Left lung (tissue), 10 donors: ENCODE results near the gene DDX6. TPM values are rescaled to one million over a fixed set of nuclear protein-coding genes. Genes with fewer than 3 reads are reported as not detected.
"Not testable (repeated sequence)": the region's sequence is repeated elsewhere in the genome, so short reads cannot be mapped to it uniquely, and the experiment has no call there.

ENCODE experiments used
- ATAC-seq: fragments of 200-7000 bp; cut with Tn5 transposase; one replicate; pipeline ENCODE4 v1.9.1; 2020; ENCODE audit warnings: moderate library complexity
- DNase-seq, 4 donors: peaks; one replicate each; pipeline ENCODE4 v3.0.0-alpha.2; 2013 to 2020
- H3K27ac ChIP-seq, 2 donors: fragments of 200-600 bp; sonication (generic) in 1 of 2; one replicate each; pipeline versions ENCODE4 v1.5.0 to v1.8.0; 2020 to 2021
- H3K27me3 ChIP-seq, 2 donors: fragments of 200-600 bp; sonication (generic) in 1 of 2; one replicate each; pipeline versions ENCODE4 v1.5.0 to v1.8.0; 2020 to 2021
- H3K36me3 ChIP-seq, 2 donors: fragments of 200-600 bp; sonication (generic) in 1 of 2; one replicate each; pipeline versions ENCODE4 v1.5.0 to v1.8.0; 2020 to 2021
- H3K4me1 ChIP-seq, 2 donors: fragments of 200-600 bp; one replicate each; pipeline ENCODE4 v1.8.0; 2021
- H3K4me3 ChIP-seq, 2 donors: fragments of 200-600 bp; sonication (generic) in 1 of 2; one replicate each; pipeline versions ENCODE4 v1.5.0 to v1.8.0; 2020 to 2021; ENCODE audit warnings: mild to moderate bottlenecking in 1 of 2
- H3K9me3 ChIP-seq, 2 donors: fragments of 200-600 bp; sonication (generic) in 1 of 2; one replicate each; pipeline versions ENCODE4 v1.5.0 to v1.8.0; 2020 to 2021
- intact Hi-C, 2 donors: fragments of 100-400 bp; cut with DNase I; formaldehyde crosslinking; loops; one replicate each; pipeline versions ENCODE4 v1.11.2 to v1.14.2; 2022
- polyA plus RNA-seq, 6 donors: library from polyadenylated mRNA; unstranded; fragments of 120-200 nt; gene quantifications; one replicate each; pipeline ENCODE4 v1.2.1, GENCODE V29; 2013; ENCODE audit not compliant: insufficient read length in 6 of 6
- total RNA-seq, 2 donors: library from RNA; stranded (reverse); fragmentation: NEBNext Ultra II Directional; extraction: Animal tissue kit (Norgen Biotek cat#: 25700); gene quantifications; one replicate each; pipeline ENCODE4 v1.2.1, GENCODE V29; 2021
- TF ChIP-seq, protein P1 (sequence below), 2 donors: fragments of 200-600 bp; sonication (generic) in 1 of 2; IDR thresholded peaks; one replicate each; pipeline versions ENCODE4 v1.5.0 to v1.8.0; 2021; ENCODE audit warnings: antibody characterized with exemption in 2 of 2
- donor health status: DM: no; HTN: yes; CAD: no.
- donor health status: DM: no; HTN: no; CAD: no.

DDX6 gene
- total and polyA plus RNA-seq, 8 donors, result 105 to 143 (median 132) TPM

- ATAC-seq (no peak), DNase-seq (no peak)
Observed at GRCh38 chr11:118714816-118715215, 76.1 kb downstream of the DDX6 start.

GRCh38 chr11:118714416-118714815, 76.5 kb downstream of the DDX6 start:
- DNase-seq, H3K36me3 ChIP-seq, ATAC-seq, intact Hi-C loops, H3K27me3 ChIP-seq, H3K27ac ChIP-seq, H3K4me1 ChIP-seq, H3K9me3 ChIP-seq, H3K4me3 ChIP-seq: not testable (repeated sequence)

More at GRCh38 chr11:118714816-118715215, 76.1 kb downstream of the DDX6 start:
- H3K4me3 ChIP-seq, result no peak overlapping the region
- TF ChIP-seq, protein P1, sequence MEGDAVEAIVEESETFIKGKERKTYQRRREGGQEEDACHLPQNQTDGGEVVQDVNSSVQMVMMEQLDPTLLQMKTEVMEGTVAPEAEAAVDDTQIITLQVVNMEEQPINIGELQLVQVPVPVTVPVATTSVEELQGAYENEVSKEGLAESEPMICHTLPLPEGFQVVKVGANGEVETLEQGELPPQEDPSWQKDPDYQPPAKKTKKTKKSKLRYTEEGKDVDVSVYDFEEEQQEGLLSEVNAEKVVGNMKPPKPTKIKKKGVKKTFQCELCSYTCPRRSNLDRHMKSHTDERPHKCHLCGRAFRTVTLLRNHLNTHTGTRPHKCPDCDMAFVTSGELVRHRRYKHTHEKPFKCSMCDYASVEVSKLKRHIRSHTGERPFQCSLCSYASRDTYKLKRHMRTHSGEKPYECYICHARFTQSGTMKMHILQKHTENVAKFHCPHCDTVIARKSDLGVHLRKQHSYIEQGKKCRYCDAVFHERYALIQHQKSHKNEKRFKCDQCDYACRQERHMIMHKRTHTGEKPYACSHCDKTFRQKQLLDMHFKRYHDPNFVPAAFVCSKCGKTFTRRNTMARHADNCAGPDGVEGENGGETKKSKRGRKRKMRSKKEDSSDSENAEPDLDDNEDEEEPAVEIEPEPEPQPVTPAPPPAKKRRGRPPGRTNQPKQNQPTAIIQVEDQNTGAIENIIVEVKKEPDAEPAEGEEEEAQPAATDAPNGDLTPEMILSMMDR (IDR thresholded peaks at IDR 0.05), result no peak
- H3K27ac ChIP-seq, result no peak overlapping the region
- no peaks in the 10 kb centered on the region for H3K27me3 ChIP-seq
- intact Hi-C loops, result no loop called here
- H3K36me3 ChIP-seq, result no peaks in the 10 kb centered on the region
- no peaks in the 10 kb centered on the region for H3K9me3 ChIP-seq
- peaks cover 0 to 10% of the 10 kb centered on the region in 2 donors for H3K4me1 ChIP-seq

- Histone ChIP-seq H3K36me3 (no peaks in the 10 kb centered on the region), H3K4me1 (peaks cover 0 to 7% of the 10 kb centered on the region in 2 donors), H3K27ac (no peak overlapping the region), H3K9me3 (no peaks in the 10 kb centered on the region), H3K27me3 (peaks cover 0 to 8% of the 10 kb centered on the region in 2 donors), H3K4me3 (no peak overlapping the region)
- TF ChIP-seq, protein P1 (IDR thresholded peaks at IDR 0.05), result no peak
- intact Hi-C loops, result no loop called here
- no peak for DNase-seq
- no peak for ATAC-seq
Observed at GRCh38 chr11:118708296-118708695, 82.7 kb downstream of the DDX6 start.

DNA sequence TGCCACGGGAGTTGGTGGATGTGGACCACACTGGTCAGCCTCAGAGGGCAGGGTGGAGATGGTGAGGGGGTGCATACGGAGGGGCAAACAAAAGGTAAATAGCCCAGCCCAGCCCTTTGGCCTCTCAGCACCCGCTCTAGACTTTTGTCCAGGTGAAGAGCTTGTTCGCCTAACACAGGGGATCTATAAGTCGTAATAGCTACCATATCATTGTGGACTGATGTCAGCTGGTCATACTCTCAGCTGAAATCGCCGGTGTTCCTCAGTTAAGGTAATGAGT, 84.5 kb downstream of the DDX6 start:
- H3K27ac ChIP-seq, result no peak overlapping the region
- peaks cover 0 to 7% of the 10 kb centered on the region in 2 donors for H3K4me1 ChIP-seq
- H3K27me3 ChIP-seq, result peaks cover 0 to 8% of the 10 kb centered on the region in 2 donors
- H3K9me3 ChIP-seq, result no peaks in the 10 kb centered on the region
- intact Hi-C loops, result no loop called here
- TF ChIP-seq, protein P1 (IDR thresholded peaks at IDR 0.05), result no peak
- H3K4me3 ChIP-seq, result no peak overlapping the region
- no peaks in the 10 kb centered on the region for H3K36me3 ChIP-seq
- ATAC-seq (no peak), DNase-seq (no peak)

DNA sequence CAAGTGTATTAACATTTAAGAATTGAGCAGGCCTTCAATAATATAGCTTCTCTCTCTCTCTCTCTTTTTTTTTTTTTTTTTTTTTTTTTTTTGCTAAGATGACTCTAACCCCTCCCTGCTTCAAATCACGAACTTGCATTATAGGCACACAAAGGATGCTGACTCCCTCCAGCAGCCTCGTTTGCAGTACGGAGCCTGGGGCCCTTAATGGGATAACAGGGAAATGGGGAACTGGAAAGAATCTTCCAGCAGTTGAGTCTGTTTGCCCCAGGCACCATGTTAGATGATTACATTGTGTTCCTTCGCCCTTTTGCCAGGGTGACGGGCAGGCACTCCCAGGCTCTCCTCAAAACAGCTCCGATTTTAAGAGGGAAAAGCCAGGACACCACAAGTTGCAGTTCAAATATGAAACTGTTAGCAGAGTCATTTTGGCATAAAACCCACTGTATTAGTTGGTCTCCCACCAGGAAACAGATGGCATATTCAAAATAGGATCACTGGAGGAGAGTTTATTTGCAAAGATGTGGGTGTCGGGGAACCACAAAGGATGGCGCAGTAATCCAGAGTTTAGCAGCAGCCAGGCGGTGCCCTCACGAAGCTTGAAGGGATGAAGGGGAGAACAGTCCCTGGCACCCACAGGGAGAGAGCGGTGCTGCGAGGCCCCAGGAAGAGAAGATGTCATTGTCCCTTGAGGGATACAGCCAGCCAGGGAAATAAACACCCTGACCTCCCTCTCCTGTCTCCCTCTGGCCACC, 85.0 kb downstream of the DDX6 start:
- Histone ChIP-seq H3K27ac (no peak overlapping the region), H3K36me3 (no peaks in the 10 kb centered on the region), H3K4me1 (peaks cover 0 to 7% of the 10 kb centered on the region in 2 donors), H3K4me3 (no peak overlapping the region), H3K27me3 (peaks cover 0 to 8% of the 10 kb centered on the region in 2 donors), H3K9me3 (no peaks in the 10 kb centered on the region)
- ATAC-seq (no peak), DNase-seq (no peak)
- intact Hi-C loops, result no loop called here
- TF ChIP-seq, protein P1 (IDR thresholded peaks at IDR 0.05), result no peak
